H9 (cell line): ENCODE results near the gene DCX. TPM values are rescaled to one million over a fixed set of nuclear protein-coding genes. Genes with fewer than 3 reads are reported as not detected.

Experiments
- DNase-seq: peaks from one replicate; pipeline ENCODE4 v3.0.0-alpha.2; 2017
- H2AFZ ChIP-seq: one replicate; pipeline ENCODE4 v1.6.1; 2013; ENCODE audit warnings: mild to moderate bottlenecking, low read length, control low read depth, moderate library complexity
- H2AK5ac ChIP-seq: 2 replicates; pipeline ENCODE4 v1.6.1; 2013; ENCODE audit warnings: low read length, control low read depth, mixed read lengths; ENCODE audit not compliant: insufficient read length
- H2BK120ac ChIP-seq: one replicate; pipeline ENCODE4 v1.6.1; 2013; ENCODE audit warnings: low read depth, mild to moderate bottlenecking, low read length, control low read depth, inconsistent platforms; ENCODE audit not compliant: poor library complexity, severe bottlenecking
- H2BK12ac ChIP-seq: 2 replicates; pipeline ENCODE4 v1.6.1; 2013; ENCODE audit warnings: low read length, control low read depth, mixed read lengths, low read depth; ENCODE audit not compliant: insufficient read length
- H2BK15ac ChIP-seq: 2 replicates; pipeline ENCODE4 v1.6.1; 2013; ENCODE audit warnings: low read depth, low read length, control low read depth
- H2BK20ac ChIP-seq: one replicate; pipeline ENCODE4 v1.6.1; 2013; ENCODE audit warnings: low read depth, mild to moderate bottlenecking, low read length, control low read depth, inconsistent platforms; ENCODE audit not compliant: poor library complexity, severe bottlenecking
- H2BK5ac ChIP-seq: 2 replicates; pipeline ENCODE4 v1.6.1; 2013; ENCODE audit warnings: low read length, control low read depth, mixed read lengths; ENCODE audit not compliant: insufficient read length
- H3K14ac ChIP-seq: 2 replicates; pipeline ENCODE4 v1.6.1; 2013; ENCODE audit warnings: low read length, control low read depth; ENCODE audit not compliant: insufficient read depth
- H3K18ac ChIP-seq: 2 replicates; pipeline ENCODE4 v1.6.1; 2013; ENCODE audit warnings: low read depth, mild to moderate bottlenecking, mixed read lengths, low read length, control low read depth; ENCODE audit not compliant: insufficient read length
- H3K23ac ChIP-seq: 2 replicates; pipeline ENCODE4 v1.6.1; 2013; ENCODE audit warnings: low read length, control low read depth, mixed read lengths, low read depth; ENCODE audit not compliant: insufficient read length
- H3K23me2 ChIP-seq: 2 replicates; pipeline ENCODE4 v1.6.1; 2013; ENCODE audit warnings: low read depth, mild to moderate bottlenecking, mixed read lengths, low read length, control low read depth; ENCODE audit not compliant: insufficient read length, poor library complexity, severe bottlenecking
- H3K27ac ChIP-seq: 2 replicates; pipeline ENCODE4 v1.5.1; 2013; ENCODE audit warnings: low read length, control low read depth, mixed read lengths, low read depth; ENCODE audit not compliant: insufficient read length
- H3K27me3 ChIP-seq: 2 replicates; pipeline ENCODE4 v1.6.1; 2013; ENCODE audit warnings: low read length, control low read depth, inconsistent platforms; ENCODE audit not compliant: insufficient read depth
- H3K4ac ChIP-seq: 2 replicates; pipeline ENCODE4 v1.6.1; 2013; ENCODE audit warnings: low read depth, mild to moderate bottlenecking, control low read depth, inconsistent platforms, low read length, moderate library complexity
- H3K4me1 ChIP-seq: 2 replicates; pipeline ENCODE4 v1.6.1; 2013; ENCODE audit warnings: low read length, control low read depth, inconsistent platforms; ENCODE audit not compliant: insufficient read depth
- H3K4me2 ChIP-seq: 2 replicates; pipeline ENCODE4 v1.6.1; 2013; ENCODE audit warnings: low read length, control low read depth, mixed read lengths; ENCODE audit not compliant: insufficient read length, insufficient read depth
- H3K56ac ChIP-seq: 2 replicates; pipeline ENCODE4 v1.6.1; 2013; ENCODE audit warnings: low read depth, mild to moderate bottlenecking, mixed read lengths, low read length, control low read depth; ENCODE audit not compliant: insufficient read length
- H3K79me1 ChIP-seq: 2 replicates; pipeline ENCODE4 v1.6.1; 2013; ENCODE audit warnings: low read depth, mild to moderate bottlenecking, moderate library complexity, low read length, control low read depth, inconsistent platforms; ENCODE audit not compliant: insufficient read depth, poor library complexity, severe bottlenecking
- H3K79me2 ChIP-seq: 2 replicates; pipeline ENCODE4 v1.6.1; 2013; ENCODE audit warnings: low read length, control low read depth, inconsistent platforms; ENCODE audit not compliant: insufficient read depth
- H3K9ac ChIP-seq: 2 replicates; pipeline ENCODE4 v1.6.1; 2013; ENCODE audit warnings: low read length, control low read depth, mixed read lengths; ENCODE audit not compliant: insufficient read length; ENCODE audit errors: extremely low read depth
- H3K9me3 ChIP-seq: one replicate; pipeline ENCODE4 v1.6.1; 2013; ENCODE audit warnings: low read depth, low read length, inconsistent platforms; ENCODE audit not compliant: control insufficient read depth
- H3T11ph ChIP-seq: one replicate; pipeline ENCODE4 v1.6.1; 2013; ENCODE audit warnings: mild to moderate bottlenecking, low read length, control low read depth, inconsistent platforms
- H4K20me1 ChIP-seq: one replicate; pipeline ENCODE4 v1.6.1; 2013; ENCODE audit not compliant: control insufficient read depth, insufficient read length, insufficient read depth
- H4K5ac ChIP-seq: 2 replicates; pipeline ENCODE4 v1.6.1; 2013; ENCODE audit warnings: low read depth, mild to moderate bottlenecking, mixed read lengths, low read length, control low read depth; ENCODE audit not compliant: insufficient read length
- H4K8ac ChIP-seq: replicated peaks from 2 replicates; pipeline ENCODE4 v1.6.1; 2013; ENCODE audit warnings: low read length, control low read depth, mixed read lengths, low read depth; ENCODE audit not compliant: insufficient read length
- H4K91ac ChIP-seq: 2 replicates; pipeline ENCODE4 v1.6.1; 2013; ENCODE audit warnings: low read depth, mild to moderate bottlenecking, moderate library complexity, mixed read lengths, low read length, control low read depth; ENCODE audit not compliant: insufficient read length
- H3K27ac Mint-ChIP-seq, 3 experiments: 2 replicates in 2 of 3; 3 replicates in 1 of 3; pipeline ENCODE4 v1.8.0; 2020 to 2021; ENCODE audit warnings: mixed read lengths in 3 of 3, mild to moderate bottlenecking in 1 of 3, moderate library complexity in 1 of 3
- H3K27me3 Mint-ChIP-seq: 2 replicates; pipeline ENCODE4 v1.8.0; 2021; ENCODE audit warnings: low read depth, mild to moderate bottlenecking, moderate library complexity, mixed read lengths
- H3K36me3 Mint-ChIP-seq, 3 experiments: 2 replicates in 2 of 3; 3 replicates in 1 of 3; pipeline ENCODE4 v1.8.0; 2020 to 2021; ENCODE audit warnings: low read depth in 3 of 3, mixed read lengths in 3 of 3; ENCODE audit not compliant: insufficient read depth in 1 of 3
- H3K4me1 Mint-ChIP-seq, 2 experiments: 2 replicates each; pipeline ENCODE4 v1.8.0; 2020; ENCODE audit warnings: mixed read lengths in 2 of 2
- H3K4me3 Mint-ChIP-seq, 2 experiments: 2 replicates in 1 of 2; 3 replicates in 1 of 2; pipeline ENCODE4 v1.8.0; 2020 to 2021; ENCODE audit warnings: mild to moderate bottlenecking in 2 of 2, mixed read lengths in 2 of 2, moderate library complexity in 1 of 2
- H3K9me3 Mint-ChIP-seq, 2 experiments: 2 replicates in 1 of 2; 3 replicates in 1 of 2; pipeline ENCODE4 v1.8.0; 2020; ENCODE audit warnings: mild to moderate bottlenecking in 2 of 2, mixed read lengths in 2 of 2, moderate library complexity in 1 of 2
- CTCF ChIP-seq: fragments of 200-600 bp; sonication (generic); conservative IDR thresholded peaks from 3 replicates; pipeline ENCODE4 v1.8.0; 2021; ENCODE audit warnings: antibody characterized with exemption, mild to moderate bottlenecking
- WGBS: extraction: QIAGEN DNeasy Blood & Tissue Kit; methylation state at CpG from one replicate; pipeline ENCODE4 v1.1.7; 2013; ENCODE audit warnings: missing lambda C conversion rate, low lambda C conversion rate, mixed read lengths; ENCODE audit not compliant: insufficient read length; ENCODE audit errors: extremely low coverage; 5-methylcytosine and 5-hydroxymethylcytosine counted together
- total RNA-seq: library from RNA; stranded (reverse); gene quantifications from 2 replicates; pipeline ENCODE4 v1.2.1, GENCODE V29; 2021

DCX gene
- total RNA-seq, 1 experiment from 2014 or later = 2.0 TPM

GRCh38 chrX:111284631-111285293, 127.2 kb downstream of the DCX start:
- Mint-ChIP-seq H3K4me3 (no peak overlapping the region), H3K27me3 (peaks cover 5% of the 10 kb centered on the region), H3K9me3 (no peaks in the 10 kb centered on the region), H3K36me3 (no peaks in the 10 kb centered on the region), H3K4me1 (peaks cover 0 to 6% of the 10 kb centered on the region in 2 experiments; a peak in 3 of 4 replicates), H3K27ac (no peak overlapping the region; a peak in 1 of 7 replicates)
- no peak overlapping the region for H4K91ac ChIP-seq
- no peaks in the 10 kb centered on the region; the same call in 1 of the 2 replicates for H3K27me3 ChIP-seq
- no peak overlapping the region for H3K4ac ChIP-seq
- H2BK5ac ChIP-seq = no peak overlapping the region
- no peak overlapping the region for H3K23ac ChIP-seq
- no peak overlapping the region for H3T11ph ChIP-seq
- H3K23me2 ChIP-seq = no peaks in the 10 kb centered on the region
- H3K18ac ChIP-seq = no peak overlapping the region
- H2AK5ac ChIP-seq = no peak overlapping the region
- H2BK20ac ChIP-seq = no peak overlapping the region
- no peak overlapping the region for H3K9ac ChIP-seq
- no peak overlapping the region for H4K8ac ChIP-seq
- DNase-seq = no peak
- H4K20me1 ChIP-seq = no peaks in the 10 kb centered on the region
- H2BK12ac ChIP-seq = no peak overlapping the region
- H3K4me2 ChIP-seq = no peak overlapping the region
- H4K5ac ChIP-seq = no peak overlapping the region
- no peak overlapping the region for H2AFZ ChIP-seq
- WGBS = no CpG with 5 or more reads among the region's 8 CpGs
- no peaks in the 10 kb centered on the region for H3K79me1 ChIP-seq
- H2BK15ac ChIP-seq = no peak overlapping the region
- no peak overlapping the region for H3K56ac ChIP-seq
- no peaks in the 10 kb centered on the region; the same call in 1 of the 2 replicates for H3K4me1 ChIP-seq
- H3K79me2 ChIP-seq = no peaks in the 10 kb centered on the region
- no peak overlapping the region for H2BK120ac ChIP-seq
- H3K9me3 ChIP-seq = no peaks in the 10 kb centered on the region
- no peak overlapping the region for H3K27ac ChIP-seq
- TF ChIP-seq CTCF = no peak
- no peak overlapping the region for H3K14ac ChIP-seq
